Panc1 (cell line): ENCODE results near the gene ARL5C.

Source experiments
- TCF7L2 ChIP-seq: IDR thresholded peaks from 2 replicates; pipeline ENCODE4 v1.6.1; 2011; ENCODE audit warnings: mild to moderate bottlenecking, low read depth, low read length, inconsistent platforms
- TF ChIP-seq, protein P1 (sequence below): fragments of 450-650 bp; IDR thresholded peaks from 2 replicates; pipeline ENCODE4 v1.5.1; 2017; ENCODE audit warnings: mild to moderate bottlenecking

GRCh38 chr17:39169101-39169500 is 3.1 kb upstream of the ARL5C start:
- no peak for TF ChIP-seq TCF7L2
- TF ChIP-seq, protein P1, sequence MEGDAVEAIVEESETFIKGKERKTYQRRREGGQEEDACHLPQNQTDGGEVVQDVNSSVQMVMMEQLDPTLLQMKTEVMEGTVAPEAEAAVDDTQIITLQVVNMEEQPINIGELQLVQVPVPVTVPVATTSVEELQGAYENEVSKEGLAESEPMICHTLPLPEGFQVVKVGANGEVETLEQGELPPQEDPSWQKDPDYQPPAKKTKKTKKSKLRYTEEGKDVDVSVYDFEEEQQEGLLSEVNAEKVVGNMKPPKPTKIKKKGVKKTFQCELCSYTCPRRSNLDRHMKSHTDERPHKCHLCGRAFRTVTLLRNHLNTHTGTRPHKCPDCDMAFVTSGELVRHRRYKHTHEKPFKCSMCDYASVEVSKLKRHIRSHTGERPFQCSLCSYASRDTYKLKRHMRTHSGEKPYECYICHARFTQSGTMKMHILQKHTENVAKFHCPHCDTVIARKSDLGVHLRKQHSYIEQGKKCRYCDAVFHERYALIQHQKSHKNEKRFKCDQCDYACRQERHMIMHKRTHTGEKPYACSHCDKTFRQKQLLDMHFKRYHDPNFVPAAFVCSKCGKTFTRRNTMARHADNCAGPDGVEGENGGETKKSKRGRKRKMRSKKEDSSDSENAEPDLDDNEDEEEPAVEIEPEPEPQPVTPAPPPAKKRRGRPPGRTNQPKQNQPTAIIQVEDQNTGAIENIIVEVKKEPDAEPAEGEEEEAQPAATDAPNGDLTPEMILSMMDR: no peak
